Mesenchymal stem cell (in vitro differentiated cells and primary cell): ENCODE data around the gene SURF6.
"Not testable (repeated sequence)": the region's sequence is repeated elsewhere in the genome, so short reads cannot be mapped to it uniquely, and the experiment has no call there.

Source experiments
- DNase-seq: peaks from one replicate; pipeline ENCODE4 v3.0.0-alpha.2; 2013
- H2AFZ ChIP-seq: one replicate; pipeline ENCODE4 v1.6.1; 2013; ENCODE audit warnings: low read depth, mild to moderate bottlenecking, control low read depth, inconsistent platforms, low read length, moderate library complexity
- H2AK5ac ChIP-seq: 2 replicates; pipeline ENCODE4 v1.6.1; 2013; ENCODE audit warnings: low read length, moderate library complexity, mild to moderate bottlenecking, inconsistent platforms; ENCODE audit not compliant: severe bottlenecking
- H2BK120ac ChIP-seq: one replicate; pipeline ENCODE4 v1.6.1; 2013; ENCODE audit warnings: low read depth, mild to moderate bottlenecking, inconsistent platforms, low read length, moderate library complexity
- H2BK12ac ChIP-seq, 2 experiments: one replicate each; pipeline ENCODE4 v1.6.1; 2013; ENCODE audit warnings: inconsistent platforms in 2 of 2, low read length in 2 of 2, mild to moderate bottlenecking in 2 of 2, moderate library complexity in 2 of 2, control low read depth in 1 of 2
- H2BK15ac ChIP-seq: one replicate; pipeline ENCODE4 v1.6.1; 2013; ENCODE audit warnings: mild to moderate bottlenecking, low read depth, inconsistent platforms; ENCODE audit not compliant: poor library complexity, severe bottlenecking
- H2BK5ac ChIP-seq: 2 replicates; pipeline ENCODE4 v1.6.1; 2013; ENCODE audit warnings: low read depth, mild to moderate bottlenecking, low read length, control low read depth, inconsistent platforms; ENCODE audit not compliant: poor library complexity, severe bottlenecking
- H3K14ac ChIP-seq, 2 experiments: one replicate each; pipeline ENCODE4 v1.6.1; 2013; ENCODE audit warnings: inconsistent platforms in 2 of 2, low read length in 2 of 2, control low read depth in 1 of 2, mild to moderate bottlenecking in 1 of 2, moderate library complexity in 1 of 2
- H3K18ac ChIP-seq, 2 experiments: one replicate each; pipeline ENCODE4 v1.6.1; 2013; ENCODE audit warnings: inconsistent platforms in 2 of 2, low read length in 2 of 2, control low read depth in 1 of 2, low read depth in 1 of 2, mild to moderate bottlenecking in 1 of 2
- H3K23ac ChIP-seq, 2 experiments: one replicate each; pipeline ENCODE4 v1.6.1; 2013; ENCODE audit warnings: inconsistent platforms in 2 of 2, low read length in 2 of 2, mild to moderate bottlenecking in 2 of 2, moderate library complexity in 2 of 2, control low read depth in 1 of 2
- H3K27ac ChIP-seq: 2 replicates; pipeline ENCODE4 v1.5.1; 2013; ENCODE audit warnings: mild to moderate bottlenecking, moderate library complexity, low read length, control low read depth, inconsistent platforms; ENCODE audit not compliant: poor library complexity, severe bottlenecking
- H3K27me3 ChIP-seq, 2 experiments: 2 replicates each; pipeline versions ENCODE4 v1.6.1 to v1.7.0; 2013; ENCODE audit warnings: low read length in 2 of 2, mild to moderate bottlenecking in 2 of 2, moderate library complexity in 2 of 2, control low read depth in 1 of 2, inconsistent platforms in 1 of 2; ENCODE audit not compliant: control insufficient read depth in 1 of 2, insufficient read depth in 1 of 2
- H3K36me3 ChIP-seq, 2 experiments: 2 replicates each; pipeline versions ENCODE4 v1.6.1 to v1.7.0; 2013; ENCODE audit warnings: low read length in 2 of 2, control low read depth in 1 of 2, inconsistent platforms in 1 of 2, low read depth in 1 of 2, mild to moderate bottlenecking in 1 of 2; ENCODE audit not compliant: insufficient read depth in 2 of 2, control insufficient read depth in 1 of 2
- H3K4ac ChIP-seq, 2 experiments: one replicate each; pipeline ENCODE4 v1.6.1; 2013; ENCODE audit warnings: inconsistent platforms in 2 of 2, low read length in 2 of 2, mild to moderate bottlenecking in 2 of 2, moderate library complexity in 2 of 2, control low read depth in 1 of 2, low read depth in 1 of 2
- H3K4me1 ChIP-seq: 2 replicates; pipeline ENCODE4 v1.6.1; 2013; ENCODE audit warnings: low read depth, low read length, control low read depth; ENCODE audit not compliant: control insufficient read depth, insufficient read depth
- H3K4me2 ChIP-seq: 2 replicates; pipeline ENCODE4 v1.6.1; 2013; ENCODE audit warnings: low read length, mild to moderate bottlenecking, inconsistent platforms; ENCODE audit not compliant: poor library complexity, severe bottlenecking
- H3K4me3 ChIP-seq, 2 experiments: 2 replicates each; pipeline versions ENCODE4 v1.5.1 to v1.7.0; 2013; ENCODE audit warnings: low read length in 2 of 2, mild to moderate bottlenecking in 2 of 2, control low read depth in 1 of 2, low read depth in 1 of 2; ENCODE audit not compliant: insufficient read depth in 1 of 2
- H3K79me1 ChIP-seq: replicated peaks from 2 replicates; pipeline ENCODE4 v1.6.1; 2013; ENCODE audit warnings: mild to moderate bottlenecking, control low read depth, low read length, inconsistent platforms; ENCODE audit not compliant: poor library complexity, severe bottlenecking
- H3K9ac ChIP-seq: 2 replicates; pipeline ENCODE4 v1.7.0; 2013; ENCODE audit warnings: mild to moderate bottlenecking, low read length, moderate library complexity
- H3K9me3 ChIP-seq: 2 replicates; pipeline ENCODE4 v1.7.0; 2013; ENCODE audit warnings: mild to moderate bottlenecking, low read length; ENCODE audit not compliant: control insufficient read depth
- H4K8ac ChIP-seq: one replicate; pipeline ENCODE4 v1.6.1; 2013; ENCODE audit warnings: inconsistent platforms, mild to moderate bottlenecking, low read length, moderate library complexity
- H4K91ac ChIP-seq: one replicate; pipeline ENCODE4 v1.6.1; 2013; ENCODE audit warnings: mild to moderate bottlenecking, low read length, inconsistent platforms
- WGBS: methylation state at CpG from one replicate; pipeline ENCODE4 v1.1.7; 2013; ENCODE audit warnings: mixed read lengths; 5-methylcytosine and 5-hydroxymethylcytosine counted together

Gene SURF6

DNA sequence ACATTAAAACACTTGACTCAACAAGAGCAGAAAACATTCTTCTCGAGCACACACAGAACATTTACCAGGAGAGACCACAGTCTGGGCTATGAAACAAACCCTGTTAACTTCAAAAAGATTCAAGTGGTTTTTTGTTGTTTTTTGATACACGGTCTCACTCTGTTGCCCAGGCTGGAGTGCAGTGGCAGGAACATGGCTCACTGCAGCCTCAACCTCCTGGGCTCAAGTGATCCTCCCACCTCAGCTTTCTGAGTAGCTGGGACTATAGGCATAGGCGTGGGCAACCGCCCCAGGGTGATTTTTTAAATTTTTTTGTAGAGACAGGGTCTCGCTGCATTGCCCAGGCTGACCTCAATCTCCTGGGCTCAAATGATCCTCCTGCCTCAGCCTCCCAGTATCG lies 9.0 kb downstream of the SURF6 start:
- peaks cover 12% of the 10 kb centered on the region for H3K79me1 ChIP-seq
- H2AFZ ChIP-seq, result not testable (repeated sequence)

GRCh38 chr9:133323991-133324703 lies 11.8 kb downstream of the SURF6 start:
- H3K4me2 ChIP-seq, result no peak overlapping the region
- no peak overlapping the region for H2AK5ac ChIP-seq
- no peaks in the 10 kb centered on the region for H3K4me1 ChIP-seq
- no peak overlapping the region for H2BK12ac ChIP-seq
- H3K9me3 ChIP-seq, result peaks cover 4% of the 10 kb centered on the region
- no peak overlapping the region for H4K8ac ChIP-seq
- H3K18ac ChIP-seq, result no peak overlapping the region
- no peak overlapping the region for H3K4ac ChIP-seq
- H3K27me3 ChIP-seq, result peaks cover 8 to 15% of the 10 kb centered on the region in 2 experiments
- H3K27ac ChIP-seq, result no peak overlapping the region
- peaks cover 2 to 6% of the 10 kb centered on the region in 2 experiments for H3K36me3 ChIP-seq
- DNase-seq, result no peak
- H2BK15ac ChIP-seq, result no peak overlapping the region
- H3K23ac ChIP-seq, result no peak overlapping the region
- H3K79me1 ChIP-seq, result no peaks in the 10 kb centered on the region
- H3K9ac ChIP-seq, result no peak overlapping the region
- H2AFZ ChIP-seq, result no peak overlapping the region
- no peak overlapping the region for H3K4me3 ChIP-seq
- no peak overlapping the region for H3K14ac ChIP-seq
- no peak overlapping the region for H2BK120ac ChIP-seq
- 85% methylated on average over 13 of the region's 13 CpGs for WGBS
- no peak overlapping the region for H2BK5ac ChIP-seq
- H4K91ac ChIP-seq, result peak overlapping the region; percentile 48

More for the DNA sequence above, 9.0 kb downstream of the SURF6 start:
- not testable (repeated sequence) for H3K4me2 ChIP-seq, H3K4ac ChIP-seq, H3K9ac ChIP-seq, DNase-seq, H3K27me3 ChIP-seq, H3K9me3 ChIP-seq, H3K14ac ChIP-seq, H2BK5ac ChIP-seq, H2AK5ac ChIP-seq, H3K4me1 ChIP-seq, H2BK15ac ChIP-seq, H3K23ac ChIP-seq, H3K27ac ChIP-seq, H3K18ac ChIP-seq, H4K8ac ChIP-seq, H2BK120ac ChIP-seq, H4K91ac ChIP-seq, H2BK12ac ChIP-seq, H3K4me3 ChIP-seq
- peaks cover 13 to 30% of the 10 kb centered on the region in 2 experiments for H3K36me3 ChIP-seq
- WGBS, result 83% methylated on average over 6 of the region's 6 CpGs

- H3K18ac ChIP-seq, result no peak overlapping the region
- H2AK5ac ChIP-seq, result no peak overlapping the region
- WGBS, result 94% methylated on average over 9 of the region's 10 CpGs
Measured at GRCh38 chr9:133323211-133323610, 12.8 kb downstream of the SURF6 start.

DNA sequence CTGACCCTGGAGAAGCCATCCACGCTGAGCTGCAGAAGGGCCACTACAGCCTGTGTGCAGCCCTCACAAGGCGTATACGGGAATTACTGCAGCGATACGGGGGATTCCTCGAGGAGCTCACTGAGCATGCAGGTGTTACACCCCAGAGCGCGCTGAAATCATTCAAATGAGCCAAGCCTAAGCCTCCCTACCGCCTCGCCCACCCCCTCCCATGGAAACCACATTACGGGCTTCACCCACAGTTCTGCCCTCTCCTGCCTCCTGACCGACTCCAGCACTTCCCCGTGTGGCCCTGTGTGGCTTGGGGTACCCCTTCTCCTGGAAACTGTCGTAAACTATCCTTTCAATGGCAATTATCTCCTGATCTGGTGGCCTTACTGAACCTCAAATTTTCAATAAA lies 13.3 kb downstream of the SURF6 start:
- H3K14ac ChIP-seq, result no peak overlapping the region
- H2BK15ac ChIP-seq, result no peak overlapping the region
- H2BK120ac ChIP-seq, result no peak overlapping the region
- H2BK12ac ChIP-seq, result no peak overlapping the region
- no peak overlapping the region for H4K8ac ChIP-seq
- no peak overlapping the region for H4K91ac ChIP-seq
- H3K27me3 ChIP-seq, result peaks cover 8 to 15% of the 10 kb centered on the region in 2 experiments
- H3K4me3 ChIP-seq, result no peak overlapping the region
- no peak overlapping the region for H3K9ac ChIP-seq
- H3K9me3 ChIP-seq, result peaks cover 4% of the 10 kb centered on the region
- no peak overlapping the region for H2AFZ ChIP-seq
- DNase-seq, result no peak
- no peak overlapping the region for H2BK5ac ChIP-seq
- no peak overlapping the region for H3K4ac ChIP-seq
- H3K4me2 ChIP-seq, result no peak overlapping the region
- H3K27ac ChIP-seq, result no peak overlapping the region
- no peak overlapping the region for H3K18ac ChIP-seq
- peaks cover under 1 to 2% of the 10 kb centered on the region in 2 experiments for H3K36me3 ChIP-seq
- 86% methylated on average over 13 of the region's 14 CpGs for WGBS
- H3K4me1 ChIP-seq, result no peaks in the 10 kb centered on the region
- H3K79me1 ChIP-seq, result no peaks in the 10 kb centered on the region
- H3K23ac ChIP-seq, result no peak overlapping the region
- H2AK5ac ChIP-seq, result no peak overlapping the region

More at GRCh38 chr9:133323211-133323610, 12.8 kb downstream of the SURF6 start:
- Histone ChIP-seq H3K36me3 (peaks cover 2 to 3% of the 10 kb centered on the region in 2 experiments), H4K8ac (no peak overlapping the region), H3K4me2 (no peak overlapping the region), H3K4me1 (no peaks in the 10 kb centered on the region), H3K14ac (no peak overlapping the region), H3K4me3 (no peak overlapping the region), H2BK120ac (no peak overlapping the region), H3K9ac (no peak overlapping the region), H3K27me3 (peaks cover 8 to 15% of the 10 kb centered on the region in 2 experiments), H2BK15ac (no peak overlapping the region), H2AFZ (no peak overlapping the region), H2BK5ac (no peak overlapping the region), H3K79me1 (no peaks in the 10 kb centered on the region), H2BK12ac (no peak overlapping the region), H3K4ac (no peak overlapping the region), H4K91ac (no peak overlapping the region), H3K23ac (no peak overlapping the region), H3K27ac (no peak overlapping the region), H3K9me3 (peaks cover 4% of the 10 kb centered on the region)
- DNase-seq, result no peak
